GM12878 (cell line): ENCODE data around the gene CLEC2B. TPM values are rescaled to one million over a fixed set of nuclear protein-coding genes. Genes with fewer than 3 reads are reported as not detected.

Source experiments
- ATAC-seq: fragments of 200-7000 bp; cut with Tn5 transposase; 3 replicates; pipeline ENCODE4 v1.9.1; 2020; ENCODE audit warnings: mild to moderate bottlenecking, moderate library complexity
- BruUV-seq: library from RNA; stranded (reverse); fragments of 400-500 nt; replicated peaks from 2 replicates; lab custom pipeline; 2021; lab: Mats Ljungman, UMichigan
- CTCF ChIA-PET: fragments of 300-600 bp; sonication (Branson Sonifier 250); formaldehyde crosslinking; extraction: SDS; loops from one replicate; lab custom pipeline; 2021; ENCODE audit warnings: inconsistent platforms; lab: Yijun Ruan, JAX
- POLR2A ChIA-PET: fragments of 350-600 bp; formaldehyde crosslinking; extraction: SDS; loops from one replicate; lab custom pipeline; 2021; ENCODE audit warnings: inconsistent platforms; lab: Charles Lee
- RAD21 ChIA-PET: fragments of 300-600 bp; sonication (Branson Sonifier 250); formaldehyde crosslinking; loops from one replicate; lab custom pipeline; 2023; ENCODE audit warnings: antibody characterized with exemption; ENCODE audit not compliant: unreplicated experiment; lab: Charles Lee
- SMC1A ChIA-PET: fragments of 300-600 bp; sonication (Branson Sonifier 250); formaldehyde crosslinking; loops from one replicate; lab custom pipeline; 2023; ENCODE audit not compliant: unreplicated experiment, uncharacterized antibody; lab: Charles Lee
- DNase-seq: peaks from one replicate; pipeline ENCODE4 v3.0.0-alpha.2; 2011; ENCODE audit warnings: low read depth, low spot score
- FAIRE-seq: peaks from 3 replicates; lab custom pipeline; 2011; peaks lifted over from hg19 to GRCh38; lab: Jason Lieb, UNC
- H2AFZ ChIP-seq: 2 replicates; pipeline ENCODE4 v1.6.0; 2011; ENCODE audit warnings: low read depth, low read length, control low read depth; ENCODE audit not compliant: control insufficient read depth
- H3K27ac ChIP-seq: 2 replicates; pipeline ENCODE4 v1.5.1; 2011; ENCODE audit warnings: control low read depth; ENCODE audit not compliant: control insufficient read depth, insufficient read depth
- H3K27me3 ChIP-seq, 2 experiments: replicated peaks in 1 of 2; 2 replicates each; pipeline versions ENCODE4 v1.6.0 to v1.6.1; 2011; ENCODE audit warnings: low read length in 1 of 2; ENCODE audit not compliant: control insufficient read depth in 2 of 2, insufficient read depth in 2 of 2
- H3K36me3 ChIP-seq, 2 experiments: 2 replicates each; pipeline ENCODE4 v1.5.1; 2011; ENCODE audit warnings: low read length in 1 of 2; ENCODE audit not compliant: control insufficient read depth in 2 of 2, insufficient read depth in 2 of 2
- H3K4me1 ChIP-seq: 2 replicates; pipeline ENCODE4 v1.6.1; 2011; ENCODE audit warnings: mild to moderate bottlenecking, low read length, moderate library complexity, mixed read lengths; ENCODE audit not compliant: control insufficient read depth, insufficient read depth
- H3K4me2 ChIP-seq: 2 replicates; pipeline ENCODE4 v1.6.0; 2011; ENCODE audit warnings: control low read depth; ENCODE audit not compliant: control insufficient read depth, insufficient read depth
- H3K4me3 ChIP-seq: fragments of 200-600 bp; sonication (generic); 2 replicates; pipeline ENCODE4 v1.5.1; 2016
- H3K79me2 ChIP-seq: 2 replicates; pipeline ENCODE4 v1.6.0; 2011; ENCODE audit warnings: low read length; ENCODE audit not compliant: control insufficient read depth, insufficient read depth
- H3K9ac ChIP-seq: 2 replicates; pipeline ENCODE4 v1.8.0; 2011; ENCODE audit warnings: low read length, control low read depth, mixed read lengths; ENCODE audit not compliant: control insufficient read depth, insufficient read depth
- H3K9me3 ChIP-seq: replicated peaks from 3 replicates; pipeline ENCODE4 v1.5.1; 2011; ENCODE audit warnings: mild to moderate bottlenecking, low read length; ENCODE audit not compliant: control insufficient read depth, insufficient read depth
- H4K20me1 ChIP-seq: 2 replicates; pipeline ENCODE4 v1.6.0; 2011; ENCODE audit not compliant: control insufficient read depth, insufficient read depth
- BACH1 ChIP-seq: fragments of 450-650 bp; IDR thresholded peaks from 2 replicates; pipeline ENCODE4 v1.6.1; 2017; ENCODE audit warnings: mild to moderate bottlenecking, borderline replicate concordance
- BCL11A ChIP-seq: IDR thresholded peaks from 2 replicates; pipeline ENCODE4 v1.6.1; 2011; ENCODE audit warnings: low read depth, low read length
- BHLHE40 ChIP-seq, 2 experiments: fragments of 450-650 bp in 1 of 2; IDR thresholded peaks; 2 replicates each; pipeline ENCODE4 v1.6.1; 2011 to 2017; ENCODE audit warnings: low read depth in 2 of 2, borderline replicate concordance in 1 of 2, improper control_type of control experiment in 1 of 2, low read length in 1 of 2, mild to moderate bottlenecking in 1 of 2
- CHD1 ChIP-seq: IDR thresholded peaks from 2 replicates; pipeline ENCODE4 v1.6.1; 2012; ENCODE audit warnings: low read depth, low read length, improper control_type of control experiment
- CTCF ChIP-seq, 3 experiments: IDR thresholded peaks in 2 of 3; conservative IDR thresholded peaks in 1 of 3; 2 replicates each; pipeline ENCODE4 v1.5.1; 2011; ENCODE audit warnings: low read depth in 3 of 3, low read length in 3 of 3, mild to moderate bottlenecking in 3 of 3, control low read depth in 2 of 3, moderate library complexity in 2 of 3, inconsistent platforms in 1 of 3, mixed read lengths in 1 of 3; ENCODE audit not compliant: control insufficient read depth in 2 of 3, insufficient read depth in 1 of 3; ENCODE audit errors: extremely low read depth in 1 of 3
- E2F4 ChIP-seq: IDR thresholded peaks from 2 replicates; pipeline ENCODE4 v1.6.1; 2012; ENCODE audit warnings: low read depth, low read length, improper control_type of control experiment
- JUNB ChIP-seq: IDR thresholded peaks from 2 replicates; pipeline ENCODE4 v1.6.1; 2016; ENCODE audit warnings: antibody characterized with exemption, mild to moderate bottlenecking
- MAX ChIP-seq: IDR thresholded peaks from 2 replicates; pipeline ENCODE4 v1.6.1; 2012; ENCODE audit warnings: low read depth, low read length, improper control_type of control experiment
- RELA ChIP-seq: fragments of 450-650 bp; IDR thresholded peaks from 2 replicates; pipeline ENCODE4 v1.8.0; 2014; ENCODE audit warnings: borderline replicate concordance; ENCODE audit not compliant: partially characterized antibody
- REST ChIP-seq: IDR thresholded peaks from 2 replicates; pipeline ENCODE4 v1.6.1; 2012; ENCODE audit warnings: mild to moderate bottlenecking, low read depth, low read length
- SMARCA5 ChIP-seq: fragments of 450-650 bp; IDR thresholded peaks from 2 replicates; pipeline ENCODE4 v1.6.1; 2017; ENCODE audit warnings: mild to moderate bottlenecking
- SP1 ChIP-seq: IDR thresholded peaks from one replicate; pipeline ENCODE4 v1.6.1; 2011; ENCODE audit warnings: low read depth, low read length
- SUZ12 ChIP-seq: fragments of 200-600 bp; sonication (generic); IDR thresholded peaks from one replicate; pipeline ENCODE4 v1.6.1; 2018; ENCODE audit warnings: antibody characterized with exemption, mild to moderate bottlenecking; ENCODE audit not compliant: unreplicated experiment
- TCF12 ChIP-seq: IDR thresholded peaks from 2 replicates; pipeline ENCODE4 v1.6.1; 2011; ENCODE audit warnings: low read depth, mild to moderate bottlenecking, low read length
- USF1 ChIP-seq: IDR thresholded peaks from 2 replicates; pipeline ENCODE4 v1.6.1; 2011; ENCODE audit warnings: borderline replicate concordance, low read depth, mild to moderate bottlenecking, moderate library complexity, mixed read lengths, low read length; ENCODE audit not compliant: insufficient read depth; ENCODE audit errors: extremely low read length
- ZNF207 ChIP-seq: fragments of 450-650 bp; IDR thresholded peaks from 2 replicates; pipeline ENCODE4 v1.6.1; 2014; ENCODE audit warnings: antibody characterized with exemption, mild to moderate bottlenecking, borderline replicate concordance
- WGBS: methylation state at CpG from one replicate; pipeline ENCODE4 v1.1.6; 2016; ENCODE audit warnings: low lambda C conversion rate; ENCODE audit not compliant: insufficient replicate concordance, insufficient coverage; ENCODE audit errors: missing lambda C conversion rate; 5-methylcytosine and 5-hydroxymethylcytosine counted together
- in situ Hi-C: fragments of 300-500 bp; cut with MboI; formaldehyde crosslinking; loops from 9 replicates; pipeline ENCODE4 v1.14.3; 2018; ENCODE audit warnings: mixed read lengths
- intact Hi-C: fragments of 100-400 bp; cut with micrococcal nuclease; formaldehyde crosslinking; loops from one replicate; pipeline ENCODE4 v1.14.2; 2022; ENCODE audit not compliant: unreplicated experiment
- polyA plus RNA-seq, 11 experiments: library from polyadenylated mRNA; depleted of rRNA in 4 of 11; unstranded in 6 of 11; stranded (reverse) in 5 of 11; fragments of >200 nt; fragmentation: Nextera tagmentation in 4 of 11; fragmentation: Illumina TruSeq in 1 of 11; extraction: Ambion mirVana in 4 of 11; extraction: Trizol in 1 of 11; gene quantifications; 1 replicate in 1 of 11; 2 replicates in 10 of 11; pipeline versions ENCODE4 v1.2.1 to v1.2.3, GENCODE V29; 2011 to 2016; ENCODE audit warnings: inconsistent platforms in 2 of 11, missing spikeins in 2 of 11, low read depth in 1 of 11
- total RNA-seq, 4 experiments: library from RNA; depleted of rRNA in 3 of 4; stranded (reverse); fragments of >200 nt in 3 of 4; fragmentation: Illumina TruSeq in 1 of 4; extraction: Trizol in 1 of 4; gene quantifications; 2 replicates each; pipeline versions ENCODE4 v1.2.1 to v1.2.3, GENCODE V29; 2013 to 2021

CLEC2B gene
- total and polyA plus RNA-seq, 10 of the 15 experiments (the other 5 are each of a cell fraction or from before 2014, with no cell fraction given), result 7.1 to 21.6 (median 12.0) TPM

GRCh38 chr12:9820281-9820930 lies 48.7 kb downstream of the CLEC2B start:
- CTCF ChIA-PET, result interaction anchor here (1.1 to 2.0 kb wide), 2 partner anchors 10 to 21 kb away, joined by 3 to 5 read pairs; no protein-coding TSS in a partner anchor
- FAIRE-seq, result no peak

More at GRCh38 chr12:9820281-9820930, 48.7 kb downstream of the CLEC2B start:
- WGBS, result 45% methylated on average over 9 of the region's 9 CpGs
- H3K9ac ChIP-seq, result no peak overlapping the region
- TF ChIP-seq BHLHE40 (IDR thresholded peaks at IDR 0.05; ENCODE audit: borderline replicate concordance in 1 of 2, low read depth in 2 of 2, low read length in 1 of 2) (no peak), TCF12 (no peak), SUZ12 (no peak), E2F4 (no peak), BACH1 (no peak), SP1 (no peak), SMARCA5 (no peak), USF1 (no peak), RELA (no peak), CTCF (IDR thresholded peaks at IDR 0.05 in 2 of 3, conservative IDR thresholded peaks at IDR 0.05 in 1 of 3; ENCODE audit: control insufficient read depth in 2 of 3, extremely low read depth in 1 of 3, insufficient read depth in 1 of 3, low read depth in 3 of 3, low read length in 3 of 3) (no peak), REST (no peak), MAX (no peak), JUNB (no peak), ZNF207 (no peak), CHD1 (no peak), BCL11A (no peak)
- H3K27me3 ChIP-seq, result peaks cover 0 to 1% of the 10 kb centered on the region in 2 experiments; a peak in 1 of 4 replicates
- ChIA-PET RAD21 (no interaction called here), POLR2A (no interaction called here), SMC1A (interaction anchor here (1.0 kb wide), 1 partner anchor 70 kb away, joined by 3 read pairs; no protein-coding TSS in a partner anchor)
- no peaks in the 10 kb centered on the region for H3K79me2 ChIP-seq
- no peaks in the 10 kb centered on the region for H4K20me1 ChIP-seq
- in situ Hi-C loops, result no loop called here
- no peaks in the 10 kb centered on the region for H3K36me3 ChIP-seq
- DNase-seq (no peak), ATAC-seq (no peak)
- intact Hi-C loops, result no loop called here
- no peaks in the 10 kb centered on the region for H3K9me3 ChIP-seq
- no peaks in the 10 kb centered on the region for H3K4me1 ChIP-seq
- no peak overlapping the region for H3K4me3 ChIP-seq
- H3K27ac ChIP-seq, result no peak overlapping the region
- no TSS peak for BruUV-seq
- no peak overlapping the region for H2AFZ ChIP-seq
- H3K4me2 ChIP-seq, result no peak overlapping the region
